ENCODE data around the gene NSUN6. TPM values are rescaled to one million over a fixed set of nuclear protein-coding genes. Genes with fewer than 3 reads are reported as not detected.

The NSUN6 gene
- polyA plus RNA-seq, 1 donor (not counting 4 experiments of a cell fraction or from before 2014, with no cell fraction given), result 9.8 TPM

DNA sequence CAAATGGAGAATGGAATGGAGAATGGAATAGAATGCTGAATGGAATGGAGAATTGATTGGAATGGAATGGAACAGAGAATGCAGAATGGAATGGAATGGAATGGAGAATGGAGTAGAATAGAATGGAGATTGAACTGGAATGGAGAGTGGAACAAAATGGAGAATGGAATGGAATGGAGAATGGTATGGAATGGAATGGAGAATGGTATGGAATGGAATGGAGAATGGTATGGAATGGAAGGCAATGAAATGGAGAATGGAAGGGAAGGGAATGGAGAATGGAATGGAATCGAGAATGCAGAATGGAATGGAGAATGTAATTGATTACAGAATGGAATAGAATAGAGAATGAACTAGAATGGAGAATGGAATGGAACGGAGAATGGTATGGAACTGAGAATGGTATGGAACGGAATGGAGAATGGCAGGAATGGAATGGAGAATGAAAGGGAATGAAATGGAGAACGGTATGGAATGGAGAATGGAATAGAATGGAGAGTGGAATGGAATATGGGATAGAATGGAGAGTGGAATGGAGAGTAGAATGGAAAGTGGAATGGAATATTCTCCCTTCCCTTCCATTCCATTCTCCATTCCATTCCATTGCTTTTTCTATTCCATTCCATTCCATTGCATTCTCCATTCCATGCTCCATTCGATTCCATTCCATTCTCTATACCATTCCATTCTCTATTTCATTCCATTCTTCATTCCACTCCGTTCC lies 88.2 kb downstream of the NSUN6 start:
- dilution Hi-C loops (cut with MboI; ENCODE audit: extremely low pct_ligation_motif_present, low sequenced_read_pairs), result no loop called here
- no peaks in the 10 kb centered on the region for H4K20me1 ChIP-seq (ENCODE audit: control insufficient read depth, extremely low read depth, insufficient read depth, low read length)
- H3K9me1 ChIP-seq (ENCODE audit: control insufficient read depth, extremely low read depth, insufficient read depth, low read length), result no peaks in the 10 kb centered on the region
- FAIRE-seq (no peak), DNase-seq (ENCODE audit: low read depth, low spot score) (no peak)
- H3K79me2 ChIP-seq (ENCODE audit: control insufficient read depth, insufficient read depth, low read length), result no peaks in the 10 kb centered on the region
- no peak for TF ChIP-seq EZH2 (IDR thresholded peaks at IDR 0.05; ENCODE audit: low read length)
- TF ChIP-seq, protein P1, sequence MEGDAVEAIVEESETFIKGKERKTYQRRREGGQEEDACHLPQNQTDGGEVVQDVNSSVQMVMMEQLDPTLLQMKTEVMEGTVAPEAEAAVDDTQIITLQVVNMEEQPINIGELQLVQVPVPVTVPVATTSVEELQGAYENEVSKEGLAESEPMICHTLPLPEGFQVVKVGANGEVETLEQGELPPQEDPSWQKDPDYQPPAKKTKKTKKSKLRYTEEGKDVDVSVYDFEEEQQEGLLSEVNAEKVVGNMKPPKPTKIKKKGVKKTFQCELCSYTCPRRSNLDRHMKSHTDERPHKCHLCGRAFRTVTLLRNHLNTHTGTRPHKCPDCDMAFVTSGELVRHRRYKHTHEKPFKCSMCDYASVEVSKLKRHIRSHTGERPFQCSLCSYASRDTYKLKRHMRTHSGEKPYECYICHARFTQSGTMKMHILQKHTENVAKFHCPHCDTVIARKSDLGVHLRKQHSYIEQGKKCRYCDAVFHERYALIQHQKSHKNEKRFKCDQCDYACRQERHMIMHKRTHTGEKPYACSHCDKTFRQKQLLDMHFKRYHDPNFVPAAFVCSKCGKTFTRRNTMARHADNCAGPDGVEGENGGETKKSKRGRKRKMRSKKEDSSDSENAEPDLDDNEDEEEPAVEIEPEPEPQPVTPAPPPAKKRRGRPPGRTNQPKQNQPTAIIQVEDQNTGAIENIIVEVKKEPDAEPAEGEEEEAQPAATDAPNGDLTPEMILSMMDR (optimal IDR thresholded peaks at IDR 0.05 in 1 of 3, IDR thresholded peaks at IDR 0.05 in 1 of 3, conservative IDR thresholded peaks at IDR 0.05 in 1 of 3; ENCODE audit: extremely low read depth in 1 of 3, insufficient read depth in 2 of 3, low read length in 3 of 3), result no peak
- no peak overlapping the region for H3K4me3 ChIP-seq (ENCODE audit: control insufficient read depth in 2 of 3, extremely low read depth in 1 of 3, insufficient read depth in 2 of 3, low read depth in 1 of 3, low read length in 3 of 3)
- no peaks in the 10 kb centered on the region for H3K36me3 ChIP-seq (ENCODE audit: control insufficient read depth in 2 of 2, extremely low read depth in 1 of 2, insufficient read depth in 2 of 2, low read length in 2 of 2)
- H3K4me1 ChIP-seq (ENCODE audit: control insufficient read depth, extremely low read depth, insufficient read depth, low read length), result no peaks in the 10 kb centered on the region
- no peaks in the 10 kb centered on the region for H3K27me3 ChIP-seq (ENCODE audit: control insufficient read depth, extremely low read depth, insufficient read depth, low read length)
- H3K27ac ChIP-seq (ENCODE audit: control insufficient read depth, insufficient read depth, low read length), result no peak overlapping the region
- no peak overlapping the region for H3K9ac ChIP-seq (ENCODE audit: control insufficient read depth, extremely low read depth, insufficient read depth, low read length)
- H3K4me2 ChIP-seq (ENCODE audit: control insufficient read depth, extremely low read depth, insufficient read depth, low read depth, low read length), result no peak overlapping the region
- no peak overlapping the region for H2AFZ ChIP-seq (ENCODE audit: control insufficient read depth, low read length)
- no peaks in the 10 kb centered on the region for H3K9me3 ChIP-seq (ENCODE audit: control insufficient read depth, low read depth, low read length)

DNA sequence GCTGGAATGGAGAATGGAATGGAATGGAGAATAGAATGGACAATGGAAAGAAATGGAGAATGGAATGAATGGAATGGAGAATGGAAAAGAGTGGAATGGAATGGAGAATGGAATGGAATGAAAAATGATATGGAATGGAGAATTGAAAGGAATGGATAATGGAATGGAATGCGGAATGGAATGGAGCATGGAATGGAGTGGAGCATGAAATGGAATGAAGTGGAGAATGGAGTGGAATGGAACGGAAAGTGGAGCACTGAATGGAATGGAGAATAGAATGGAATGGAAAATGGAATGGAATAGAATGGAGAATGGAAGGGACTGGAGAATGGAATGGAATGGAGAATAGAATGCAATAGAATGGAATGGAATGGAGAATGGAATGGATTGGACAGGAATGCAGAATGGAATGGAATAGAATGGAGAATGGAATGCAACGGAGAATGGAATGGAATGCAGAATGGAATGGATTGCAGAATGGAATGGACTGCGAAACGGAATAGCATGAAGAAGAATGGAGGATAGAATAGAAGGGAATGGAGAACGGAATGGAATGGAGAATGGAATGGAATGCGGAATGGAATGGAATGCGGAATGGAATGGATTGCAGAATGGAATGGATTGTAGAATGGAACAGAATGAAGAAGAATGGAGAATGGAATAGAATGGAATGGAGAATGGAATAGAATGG lies 89.4 kb downstream of the NSUN6 start:
- H3K27ac ChIP-seq (ENCODE audit: control insufficient read depth, insufficient read depth, low read length), result no peak overlapping the region
- peaks cover 1% of the 10 kb centered on the region for H3K9me3 ChIP-seq (ENCODE audit: control insufficient read depth, low read depth, low read length)
- no peak for TF ChIP-seq EZH2 (IDR thresholded peaks at IDR 0.05; ENCODE audit: low read length)
- TF ChIP-seq, protein P1 (optimal IDR thresholded peaks at IDR 0.05 in 1 of 3, IDR thresholded peaks at IDR 0.05 in 1 of 3, conservative IDR thresholded peaks at IDR 0.05 in 1 of 3; ENCODE audit: extremely low read depth in 1 of 3, insufficient read depth in 2 of 3, low read length in 3 of 3), result no peak
- no peaks in the 10 kb centered on the region for H3K36me3 ChIP-seq (ENCODE audit: control insufficient read depth in 2 of 2, extremely low read depth in 1 of 2, insufficient read depth in 2 of 2, low read length in 2 of 2)
- dilution Hi-C loops (cut with MboI; ENCODE audit: extremely low pct_ligation_motif_present, low sequenced_read_pairs), result no loop called here
- no peaks in the 10 kb centered on the region for H3K4me1 ChIP-seq (ENCODE audit: control insufficient read depth, extremely low read depth, insufficient read depth, low read length)
- no peaks in the 10 kb centered on the region for H3K27me3 ChIP-seq (ENCODE audit: control insufficient read depth, extremely low read depth, insufficient read depth, low read length)
- no peak overlapping the region for H3K9ac ChIP-seq (ENCODE audit: control insufficient read depth, extremely low read depth, insufficient read depth, low read length)
- no peaks in the 10 kb centered on the region for H4K20me1 ChIP-seq (ENCODE audit: control insufficient read depth, extremely low read depth, insufficient read depth, low read length)
- DNase-seq (ENCODE audit: low read depth, low spot score) (no peak), FAIRE-seq (no peak)
- H2AFZ ChIP-seq (ENCODE audit: control insufficient read depth, low read length), result no peak overlapping the region
- H3K9me1 ChIP-seq (ENCODE audit: control insufficient read depth, extremely low read depth, insufficient read depth, low read length), result no peaks in the 10 kb centered on the region
- H3K4me2 ChIP-seq (ENCODE audit: control insufficient read depth, extremely low read depth, insufficient read depth, low read depth, low read length), result no peak overlapping the region
- H3K79me2 ChIP-seq (ENCODE audit: control insufficient read depth, insufficient read depth, low read length), result no peaks in the 10 kb centered on the region
- no peak overlapping the region for H3K4me3 ChIP-seq (ENCODE audit: control insufficient read depth in 2 of 3, extremely low read depth in 1 of 3, insufficient read depth in 2 of 3, low read depth in 1 of 3, low read length in 3 of 3)
